ENCODE data around the gene C18orf32. TPM values are rescaled to one million over a fixed set of nuclear protein-coding genes. Genes with fewer than 3 reads are reported as not detected.
A peak's percentile ranks its signal among the peaks of the same experiment; 100 is the strongest.
"Not testable (repeated sequence)": the region's sequence is repeated elsewhere in the genome, so short reads cannot be mapped to it uniquely, and the experiment has no call there.

The C18orf32 gene
- 65.2 TPM for total RNA-seq
- long read RNA-seq, full-length matches to known transcripts, result 67 of 76 reads
- long read RNA-seq, partial matches to known transcripts, result 1 of 76 reads
- long read RNA-seq, other reads (novel, unspliced or antisense), result 8 of 76 reads

GRCh38 chr18:49486953-49487710, at the start of gene C18orf32:
Gene C18orf32 (minus strand): TSS chr18:49487234. CDS start chr18:49483748, 3,486 bp downstream.
- DNase-seq (ENCODE audit: low spot score), result peak; percentile 98
- intact Hi-C loops (cut with DNase I), result no loop called here

- no peak for DNase-seq (ENCODE audit: low spot score)
- intact Hi-C loops (cut with DNase I), result no loop called here
Observed at GRCh38 chr18:49534846-49535601, 48.0 kb upstream of the C18orf32 start.

GRCh38 chr18:49531678-49532153, 44.7 kb upstream of the C18orf32 start:
- intact Hi-C loops (cut with DNase I), result no loop called here
- no peak for DNase-seq (ENCODE audit: low spot score)

- DNase-seq (ENCODE audit: low spot score), result no peak
- intact Hi-C loops (cut with DNase I), result no loop called here
Observed at GRCh38 chr18:49529596-49529995, 42.6 kb upstream of the C18orf32 start.

GRCh38 chr18:49527631-49528327, 40.7 kb upstream of the C18orf32 start:
- DNase-seq (ENCODE audit: low spot score), result no peak
- intact Hi-C loops (cut with DNase I), result no loop called here

GRCh38 chr18:49525981-49526380, 38.9 kb upstream of the C18orf32 start:
- intact Hi-C loops (cut with DNase I), result no loop called here
- no peak for DNase-seq (ENCODE audit: low spot score)

GRCh38 chr18:49524951-49525350, 37.9 kb upstream of the C18orf32 start:
- intact Hi-C loops (cut with DNase I), result no loop called here
- DNase-seq (ENCODE audit: low spot score), result no peak

GRCh38 chr18:49524349-49524748, 37.3 kb upstream of the C18orf32 start:
- intact Hi-C loops (cut with DNase I), result no loop called here
- no peak for DNase-seq (ENCODE audit: low spot score)

GRCh38 chr18:49523580-49524093, 36.6 kb upstream of the C18orf32 start:
- intact Hi-C loops (cut with DNase I); DNase-seq (ENCODE audit: low spot score): not testable (repeated sequence)

- intact Hi-C loops (cut with DNase I), result no loop called here
- no peak for DNase-seq (ENCODE audit: low spot score)
Observed at GRCh38 chr18:49521216-49521835, 34.3 kb upstream of the C18orf32 start.

- intact Hi-C loops (cut with DNase I), result no loop called here
- DNase-seq (ENCODE audit: low spot score), result no peak
Observed at GRCh38 chr18:49520661-49521145, 33.7 kb upstream of the C18orf32 start.

GRCh38 chr18:49519101-49519971, 32.3 kb upstream of the C18orf32 start:
- intact Hi-C loops (cut with DNase I), result loop anchor here (10.0 kb wide), 1 partner anchor 245 kb away; no protein-coding TSS in a partner anchor
- DNase-seq (ENCODE audit: low spot score), result no peak

GRCh38 chr18:49517483-49517882, 30.4 kb upstream of the C18orf32 start:
- no peak for DNase-seq (ENCODE audit: low spot score)
- intact Hi-C loops (cut with DNase I), result loop anchor here (10.0 kb wide), 1 partner anchor 247 kb away; no protein-coding TSS in a partner anchor

- no peak for DNase-seq (ENCODE audit: low spot score)
- intact Hi-C loops (cut with DNase I), result loop anchor here (10.0 kb wide), 1 partner anchor 249 kb away; no protein-coding TSS in a partner anchor
Observed at GRCh38 chr18:49515516-49515915, 28.5 kb upstream of the C18orf32 start.

GRCh38 chr18:49515003-49515402, 28.0 kb upstream of the C18orf32 start:
- intact Hi-C loops (cut with DNase I), result loop anchor here (10.0 kb wide), 1 partner anchor 250 kb away; no protein-coding TSS in a partner anchor

GRCh38 chr18:49514577-49514976, 27.5 kb upstream of the C18orf32 start:
- no peak for DNase-seq (ENCODE audit: low spot score)

More at GRCh38 chr18:49515003-49515402, 28.0 kb upstream of the C18orf32 start:
- not testable (repeated sequence) for DNase-seq (ENCODE audit: low spot score)

GRCh38 chr18:49512876-49513275, 25.8 kb upstream of the C18orf32 start:
- DNase-seq (ENCODE audit: low spot score), result not testable (repeated sequence)
- intact Hi-C loops (cut with DNase I), result loop anchor here (10.0 kb wide), 1 partner anchor 252 kb away; no protein-coding TSS in a partner anchor

More at GRCh38 chr18:49514577-49514976, 27.5 kb upstream of the C18orf32 start:
- intact Hi-C loops (cut with DNase I), result loop anchor here (10.0 kb wide), 1 partner anchor 250 kb away; no protein-coding TSS in a partner anchor
